Cardiac muscle cell (in vitro differentiated cells and primary cell): ENCODE measurements around the gene GFI1B. TPM values are rescaled to one million over a fixed set of nuclear protein-coding genes. Genes with fewer than 3 reads are reported as not detected.
"Not testable (repeated sequence)": the region's sequence is repeated elsewhere in the genome, so short reads cannot be mapped to it uniquely, and the experiment has no call there.

Experiments used
- DNase-seq, 2 donors: peaks; one replicate each; pipeline versions ENCODE4 v3.0.0 to v3.0.0-alpha.2; 2010 to 2017; ENCODE audit warnings: low read depth in 1 of 2, low spot score in 1 of 2
- H3K27ac ChIP-seq: fragments of 200-600 bp; sonication (generic); 2 replicates; pipeline ENCODE4 v1.5.1; 2016
- H3K27me3 ChIP-seq: fragments of 200-600 bp; sonication (generic); 2 replicates; pipeline ENCODE4 v1.6.0; 2016; ENCODE audit warnings: control low read depth
- H3K36me3 ChIP-seq: fragments of 200-600 bp; sonication (generic); 2 replicates; pipeline ENCODE4 v1.5.1; 2016; ENCODE audit warnings: control low read depth
- H3K4me1 ChIP-seq: fragments of 200-600 bp; sonication (generic); 2 replicates; pipeline ENCODE4 v1.8.1; 2017; ENCODE audit warnings: low read depth, mild to moderate bottlenecking, mixed run types
- H3K4me3 ChIP-seq: fragments of 200-600 bp; sonication (generic); 2 replicates; pipeline ENCODE4 v1.5.1; 2016; ENCODE audit warnings: mild to moderate bottlenecking
- H3K9me3 ChIP-seq: fragments of 200-600 bp; sonication (generic); 2 replicates; pipeline ENCODE4 v1.5.1; 2017; ENCODE audit warnings: low read depth, mild to moderate bottlenecking, control low read depth
- CTCF ChIP-seq: IDR thresholded peaks from 2 replicates; pipeline ENCODE4 v1.5.1; 2012; ENCODE audit warnings: low read depth, mild to moderate bottlenecking, low read length
- polyA plus RNA-seq: library from polyadenylated mRNA; unstranded; fragments of >200 nt; fragmentation: Nextera tagmentation; extraction: Ambion mirVana; gene quantifications from 2 replicates; pipeline ENCODE4 v1.2.1, GENCODE V29; 2016
- total RNA-seq: library from RNA; depleted of rRNA; stranded (reverse); fragments of >200 nt; gene quantifications from 2 replicates; pipeline ENCODE4 v1.2.3, GENCODE V29; 2016

Gene GFI1B
- total and polyA plus RNA-seq, 2 experiments from 2014 or later = 0.06 TPM; not detected in 1

GRCh38 chr9:132989014-132989310 lies 10.5 kb downstream of the GFI1B start:
- H3K27ac ChIP-seq = no peak overlapping the region
- no peaks in the 10 kb centered on the region for H3K27me3 ChIP-seq
- no peaks in the 10 kb centered on the region for H3K9me3 ChIP-seq
- H3K36me3 ChIP-seq = no peaks in the 10 kb centered on the region
- H3K4me1 ChIP-seq = peaks cover 5% of the 10 kb centered on the region
- no peak for DNase-seq
- no peak for TF ChIP-seq CTCF
- no peak overlapping the region for H3K4me3 ChIP-seq

DNA sequence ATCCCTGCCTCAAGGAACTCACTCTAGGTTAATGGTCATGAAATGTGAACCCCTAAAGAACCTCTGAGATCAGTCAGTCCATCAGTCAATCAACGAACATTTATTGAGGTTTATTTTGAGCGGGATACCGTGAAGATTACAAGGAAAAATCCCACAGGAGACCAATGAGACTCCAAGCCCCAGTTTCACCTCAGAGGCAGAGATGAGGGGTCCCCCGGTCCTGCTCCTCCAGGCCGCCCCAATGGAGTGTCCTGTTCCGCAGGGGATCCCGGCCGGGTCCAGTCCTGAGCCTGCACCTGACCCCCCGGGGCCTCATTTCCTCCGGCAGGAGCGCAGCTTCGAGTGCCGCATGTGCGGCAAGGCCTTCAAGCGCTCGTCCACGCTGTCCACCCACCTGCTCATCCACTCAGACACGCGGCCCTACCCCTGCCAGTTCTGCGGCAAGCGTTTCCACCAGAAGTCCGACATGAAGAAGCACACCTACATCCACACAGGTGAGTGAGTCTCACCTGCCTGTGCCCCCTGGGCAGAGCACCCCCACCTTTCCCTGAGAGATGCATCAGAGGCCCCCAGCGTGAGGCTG lies 11.0 kb downstream of the GFI1B start:
- Histone ChIP-seq H3K27me3 (no peaks in the 10 kb centered on the region), H3K9me3 (no peaks in the 10 kb centered on the region), H3K4me3 (no peak overlapping the region), H3K4me1 (peaks cover under 1% of the 10 kb centered on the region), H3K36me3 (no peaks in the 10 kb centered on the region), H3K27ac (no peak overlapping the region)
- DNase-seq = no peak
- TF ChIP-seq CTCF = no peak

GRCh38 chr9:132989998-132990557 lies 11.6 kb downstream of the GFI1B start:
- H3K27ac ChIP-seq, H3K9me3 ChIP-seq, H3K4me1 ChIP-seq, H3K27me3 ChIP-seq, H3K4me3 ChIP-seq, H3K36me3 ChIP-seq: not testable (repeated sequence)
- DNase-seq = peak in 1 of 2 donors; percentile 20

GRCh38 chr9:132990781-132991180 lies 12.3 kb downstream of the GFI1B start:
- Histone ChIP-seq H3K9me3 (no peaks in the 10 kb centered on the region), H3K27ac (no peak overlapping the region), H3K4me3 (no peak overlapping the region), H3K36me3 (no peaks in the 10 kb centered on the region), H3K4me1 (no peaks in the 10 kb centered on the region), H3K27me3 (no peaks in the 10 kb centered on the region)
- no peak for DNase-seq
- no peak for TF ChIP-seq CTCF

- no peak for TF ChIP-seq CTCF
- Histone ChIP-seq H3K4me3 (no peak overlapping the region), H3K4me1 (no peaks in the 10 kb centered on the region), H3K9me3 (no peaks in the 10 kb centered on the region), H3K27me3 (no peaks in the 10 kb centered on the region), H3K36me3 (no peaks in the 10 kb centered on the region), H3K27ac (no peak overlapping the region)
- DNase-seq = no peak
Measured at GRCh38 chr9:132991351-132992300, 13.1 kb downstream of the GFI1B start.

GRCh38 chr9:132993511-132993939 lies 15.0 kb downstream of the GFI1B start:
- Histone ChIP-seq H3K27me3 (no peaks in the 10 kb centered on the region), H3K9me3 (no peaks in the 10 kb centered on the region), H3K27ac (no peak overlapping the region), H3K36me3 (no peaks in the 10 kb centered on the region), H3K4me3 (no peak overlapping the region), H3K4me1 (no peaks in the 10 kb centered on the region)
- TF ChIP-seq CTCF = no peak
- DNase-seq = no peak
